GM12875 (cell line): ENCODE measurements around the gene LRCH1.

Source experiments
- H3K4me3 ChIP-seq: one replicate; pipeline ENCODE4 v1.5.1; 2011; ENCODE audit warnings: low read depth, low read length, control low read depth
- CTCF ChIP-seq: IDR thresholded peaks from 2 replicates; pipeline ENCODE4 v1.5.1; 2011; ENCODE audit warnings: low read depth, mild to moderate bottlenecking, control low read depth, inconsistent platforms, low read length, moderate library complexity, borderline replicate concordance; ENCODE audit not compliant: insufficient read depth

The LRCH1 gene

GRCh38 chr13:46612267-46612666 lies 59.3 kb downstream of the LRCH1 start:
- H3K4me3 ChIP-seq = no peak overlapping the region
- no peak for TF ChIP-seq CTCF

GRCh38 chr13:46613409-46614049 lies 60.6 kb downstream of the LRCH1 start:
- no peak for TF ChIP-seq CTCF
- H3K4me3 ChIP-seq = no peak overlapping the region

- TF ChIP-seq CTCF = no peak
- H3K4me3 ChIP-seq = no peak overlapping the region
Measured at GRCh38 chr13:46614582-46614981, 61.6 kb downstream of the LRCH1 start.

- TF ChIP-seq CTCF = no peak
- H3K4me3 ChIP-seq = no peak overlapping the region
Measured at GRCh38 chr13:46615888-46616531, 63.0 kb downstream of the LRCH1 start.

GRCh38 chr13:46617229-46617721 lies 64.3 kb downstream of the LRCH1 start:
- no peak for TF ChIP-seq CTCF
- H3K4me3 ChIP-seq = no peak overlapping the region

GRCh38 chr13:46617885-46618284 lies 64.9 kb downstream of the LRCH1 start:
- no peak for TF ChIP-seq CTCF
- H3K4me3 ChIP-seq = no peak overlapping the region

- H3K4me3 ChIP-seq = no peak overlapping the region
- no peak for TF ChIP-seq CTCF
Measured at GRCh38 chr13:46618694-46619254, 65.8 kb downstream of the LRCH1 start.
